GM10248 (cell line): Measurements from ENCODE around the gene PRKCE.
"Not testable (repeated sequence)": the region's sequence is repeated elsewhere in the genome, so short reads cannot be mapped to it uniquely, and the experiment has no call there.

Source experiments
- CTCF ChIA-PET: fragments of 300-600 bp; sonication (Branson Sonifier 250); formaldehyde crosslinking; extraction: SDS; loops from one replicate; lab custom pipeline; 2021; ENCODE audit warnings: antibody characterized with exemption; lab: Yijun Ruan, JAX
- POLR2A ChIA-PET: fragments of 350-650 bp; sonication (Branson Sonifier 250); formaldehyde crosslinking; extraction: SDS; loops from one replicate; lab custom pipeline; 2020; ENCODE audit warnings: antibody characterized with exemption; lab: Yijun Ruan, JAX
- DNase-seq: peaks from one replicate; pipeline ENCODE4 v3.0.0; 2012; ENCODE audit errors: extremely low spot score
- TF ChIP-seq, protein P1 (sequence below): IDR thresholded peaks from 2 replicates; pipeline ENCODE4 v1.5.1; 2012; ENCODE audit warnings: mild to moderate bottlenecking, low read depth; ENCODE audit errors: extremely low read depth, missing control alignments, control extremely low read depth

The PRKCE gene

DNA sequence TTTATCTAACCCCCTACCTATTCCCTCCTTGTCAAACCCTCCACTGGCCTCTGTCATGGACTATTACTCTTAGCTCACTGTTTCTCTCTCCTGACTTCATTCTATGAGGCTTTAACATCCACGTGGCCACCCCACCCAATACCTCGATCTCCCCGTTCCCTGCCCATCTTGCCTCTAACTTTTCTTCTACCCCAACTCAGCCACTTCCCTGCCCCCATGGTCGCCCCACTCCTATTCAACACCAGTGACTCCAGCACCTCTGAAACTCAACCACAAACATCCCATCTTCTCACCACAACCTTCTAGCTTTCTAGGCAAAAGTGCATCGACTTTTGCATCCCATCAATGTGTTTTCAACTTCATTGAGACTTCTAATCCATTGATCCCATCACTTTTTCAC lies 551.5 kb downstream of the PRKCE start:
- TF ChIP-seq, protein P1, sequence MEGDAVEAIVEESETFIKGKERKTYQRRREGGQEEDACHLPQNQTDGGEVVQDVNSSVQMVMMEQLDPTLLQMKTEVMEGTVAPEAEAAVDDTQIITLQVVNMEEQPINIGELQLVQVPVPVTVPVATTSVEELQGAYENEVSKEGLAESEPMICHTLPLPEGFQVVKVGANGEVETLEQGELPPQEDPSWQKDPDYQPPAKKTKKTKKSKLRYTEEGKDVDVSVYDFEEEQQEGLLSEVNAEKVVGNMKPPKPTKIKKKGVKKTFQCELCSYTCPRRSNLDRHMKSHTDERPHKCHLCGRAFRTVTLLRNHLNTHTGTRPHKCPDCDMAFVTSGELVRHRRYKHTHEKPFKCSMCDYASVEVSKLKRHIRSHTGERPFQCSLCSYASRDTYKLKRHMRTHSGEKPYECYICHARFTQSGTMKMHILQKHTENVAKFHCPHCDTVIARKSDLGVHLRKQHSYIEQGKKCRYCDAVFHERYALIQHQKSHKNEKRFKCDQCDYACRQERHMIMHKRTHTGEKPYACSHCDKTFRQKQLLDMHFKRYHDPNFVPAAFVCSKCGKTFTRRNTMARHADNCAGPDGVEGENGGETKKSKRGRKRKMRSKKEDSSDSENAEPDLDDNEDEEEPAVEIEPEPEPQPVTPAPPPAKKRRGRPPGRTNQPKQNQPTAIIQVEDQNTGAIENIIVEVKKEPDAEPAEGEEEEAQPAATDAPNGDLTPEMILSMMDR: no peak
- ChIA-PET CTCF (interaction anchor here (1.7 to 2.6 kb wide), 2 partner anchors 8 to 26 kb away, joined by 6 to 7 read pairs; no protein-coding TSS in a partner anchor), POLR2A (no interaction called here)
- no peak for DNase-seq

DNA sequence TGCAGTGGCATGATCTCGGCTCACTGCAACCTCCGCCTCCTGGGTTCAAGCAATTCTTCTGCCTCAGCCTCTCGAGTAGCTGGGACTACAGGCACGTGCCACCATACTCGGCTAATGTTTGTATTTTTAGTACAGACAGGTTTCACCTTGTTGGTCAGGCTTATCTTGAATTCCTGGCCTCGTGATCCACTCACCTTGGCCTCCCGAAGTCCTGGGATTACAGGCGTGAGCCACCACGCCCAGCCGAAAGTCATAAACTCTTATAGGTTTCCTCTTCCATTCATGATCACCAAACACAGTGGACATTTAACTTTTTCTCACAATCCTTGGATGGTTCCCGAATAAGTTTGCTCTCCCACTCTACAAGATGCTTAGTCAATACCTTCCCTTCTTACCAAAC lies 552.2 kb downstream of the PRKCE start:
- DNase-seq, POLR2A ChIA-PET: not testable (repeated sequence)
- CTCF ChIA-PET: interaction anchor here (1.7 to 2.6 kb wide), 2 partner anchors 8 to 25 kb away, joined by 6 to 7 read pairs; no protein-coding TSS in a partner anchor

DNA sequence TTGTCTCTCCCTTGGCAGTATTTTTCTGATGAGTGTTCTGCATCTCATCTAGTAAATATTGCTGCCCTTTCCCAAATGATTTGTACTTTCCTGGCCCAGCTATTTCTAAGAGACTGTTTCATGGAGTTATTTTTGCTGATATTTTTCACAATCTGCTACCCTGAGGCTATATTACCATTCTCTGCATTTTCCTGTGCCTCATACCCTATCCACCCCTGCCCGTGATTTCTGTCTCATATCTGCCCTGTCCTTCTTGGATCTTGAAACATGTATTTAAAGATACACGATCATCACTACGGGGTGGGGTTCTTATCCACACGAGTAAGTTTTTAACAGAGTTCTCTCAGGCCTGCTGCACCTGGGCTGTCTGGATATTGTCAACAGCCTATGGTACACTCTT lies 556.1 kb downstream of the PRKCE start:
- POLR2A ChIA-PET: no interaction called here
- CTCF ChIA-PET: interaction anchor here (1.1 kb wide), 1 partner anchor 8 kb away, joined by 3 read pairs; no protein-coding TSS in a partner anchor
- TF ChIP-seq, protein P1: no peak
- DNase-seq: no peak

DNA sequence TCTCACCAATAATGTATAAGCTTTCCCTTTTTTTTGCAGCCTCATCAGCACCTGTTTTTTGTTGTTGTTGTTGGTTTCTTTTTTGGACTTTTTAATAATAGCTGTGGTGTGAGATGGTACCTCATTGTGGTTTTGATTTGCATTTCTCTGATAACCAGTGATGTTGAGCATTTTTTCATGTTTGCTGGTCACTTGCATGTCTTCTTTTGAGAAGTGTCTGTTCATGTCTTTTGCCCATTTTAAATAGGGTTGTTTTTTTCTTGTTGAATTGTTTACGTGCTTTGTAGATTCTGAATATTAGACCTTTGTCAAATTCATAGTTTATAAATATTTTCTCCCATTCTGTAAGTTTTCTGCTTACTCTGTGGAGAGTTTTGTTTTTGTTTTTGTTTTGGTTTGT lies 557.3 kb downstream of the PRKCE start:
- DNase-seq: no peak
- TF ChIP-seq, protein P1: no peak
- CTCF ChIA-PET: interaction anchor here (0.7 to 1.1 kb wide), 2 partner anchors 9 to 10 kb away, joined by 3 to 5 read pairs; no protein-coding TSS in a partner anchor
- POLR2A ChIA-PET: no interaction called here

DNA sequence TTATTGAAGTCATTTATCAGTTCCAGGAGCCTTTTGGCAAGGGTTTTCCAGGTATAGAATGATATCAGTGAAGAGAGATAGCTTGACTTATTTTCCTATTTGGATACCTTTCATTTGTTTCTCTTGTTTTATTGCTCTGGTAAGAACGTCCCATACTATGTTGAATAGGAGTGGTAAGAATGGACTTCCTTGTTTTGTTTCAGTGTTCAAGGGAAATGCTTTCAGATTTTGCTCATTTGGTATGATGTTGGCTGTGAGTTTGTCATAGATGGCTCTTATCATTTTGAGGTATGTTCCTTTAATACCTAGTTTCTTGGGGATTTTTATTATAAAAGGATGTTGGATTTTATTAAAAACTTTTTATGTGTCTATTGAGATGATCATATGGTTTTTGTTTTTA lies 558.6 kb downstream of the PRKCE start:
- no peak for DNase-seq
- CTCF ChIA-PET: no interaction called here
- POLR2A ChIA-PET: no interaction called here
- TF ChIP-seq, protein P1: no peak

DNA sequence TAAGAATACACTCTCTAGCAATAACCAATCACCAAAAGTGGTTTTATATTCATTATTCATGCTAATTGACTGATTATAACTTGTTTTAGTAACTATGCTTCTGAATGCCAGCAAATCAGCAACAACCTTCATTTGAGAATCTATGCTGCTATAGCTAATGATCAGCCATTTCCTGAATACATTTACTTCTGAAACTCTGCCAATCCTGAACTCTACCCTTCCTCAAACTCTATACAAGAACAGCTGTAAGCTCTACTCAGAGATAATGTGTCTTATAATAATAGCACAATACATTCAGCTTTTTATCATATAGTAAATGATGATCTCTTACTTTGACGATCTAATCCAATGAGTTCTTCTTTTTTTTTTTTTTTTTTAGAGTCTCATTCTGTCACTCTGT lies 560.0 kb downstream of the PRKCE start:
- ChIA-PET CTCF (interaction anchor here (1.6 kb wide), 1 partner anchor 9 kb away, joined by 7 read pairs; no protein-coding TSS in a partner anchor), POLR2A (no interaction called here)
- TF ChIP-seq, protein P1: no peak
- DNase-seq: no peak

DNA sequence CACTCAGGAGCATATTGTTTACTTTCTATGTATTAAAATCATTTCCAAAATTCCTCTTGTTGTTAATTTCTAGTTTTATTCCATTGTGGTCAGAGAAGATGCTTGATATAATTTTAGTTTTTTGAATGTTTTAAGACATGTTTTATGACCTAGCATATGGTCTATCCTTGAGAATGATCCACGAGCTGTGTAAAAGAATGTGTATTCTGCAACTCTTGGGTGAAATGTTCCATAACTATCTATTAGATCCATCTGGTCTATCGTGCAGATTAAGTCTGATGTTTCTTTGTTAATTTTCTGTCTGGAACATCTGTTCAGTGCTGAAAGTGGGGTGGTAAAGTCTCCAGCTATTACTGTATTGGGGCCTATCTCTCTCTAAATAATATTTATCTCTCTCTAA lies 562.4 kb downstream of the PRKCE start:
- ChIA-PET CTCF (no interaction called here), POLR2A (no interaction called here)
- TF ChIP-seq, protein P1: no peak
- no peak for DNase-seq
